ENCODE measurements around the gene FOXRED2.

- no peak for TF ChIP-seq EZH2 (IDR thresholded peaks at IDR 0.05; ENCODE audit: low read depth, unreplicated experiment)
- no peak for TF ChIP-seq CTCF (conservative IDR thresholded peaks at IDR 0.05; ENCODE audit: low read depth in 2 of 2)
- TF ChIP-seq ZNF462 (CRISPR knock-in tag; IDR thresholded peaks at IDR 0.05): no peak
- no peak for TF ChIP-seq POLR2AphosphoS5 (IDR thresholded peaks at IDR 0.05; ENCODE audit: low read depth)
- TF ChIP-seq ZNF331 (CRISPR knock-in tag; IDR thresholded peaks at IDR 0.05; ENCODE audit: low read depth): no peak
Observed at GRCh38 chr22:36514766-36515165, 7.9 kb upstream of the FOXRED2 start.

All from GM23338 (cell line).